ENCODE results near the gene AXIN1.

Gene AXIN1

GRCh38 chr16:320206-320605 lies 32.3 kb downstream of the AXIN1 start:
- Histone ChIP-seq H4K20me1 (ENCODE audit: insufficient read depth, low read length, poor library complexity, severe bottlenecking) (no peaks in the 10 kb centered on the region), H3K36me3 (ENCODE audit: insufficient read depth, low read length) (no peaks in the 10 kb centered on the region), H3K79me2 (ENCODE audit: insufficient read depth, low read length) (peaks cover 50% of the 10 kb centered on the region; the same call in 1 of the 2 replicates)

DNA sequence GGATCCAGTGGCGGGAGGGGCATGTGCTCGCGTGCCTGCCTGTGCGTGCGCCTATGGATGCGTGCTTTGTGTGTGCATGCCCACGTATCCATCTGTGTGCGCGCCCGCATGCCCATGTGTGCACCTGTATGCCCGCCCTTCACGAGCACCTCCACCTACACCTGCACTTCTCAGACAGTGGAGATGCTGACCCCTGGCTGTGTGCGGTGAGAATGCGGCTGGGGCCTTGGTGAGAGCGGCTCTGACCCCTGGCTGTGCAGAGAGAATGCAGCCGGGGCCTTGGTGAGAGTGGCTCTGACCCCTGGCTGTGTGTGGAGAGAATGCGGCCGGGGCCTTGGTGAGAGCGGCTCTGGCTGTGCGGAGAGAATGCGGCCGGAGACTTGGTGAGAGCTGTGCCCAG lies 33.9 kb downstream of the AXIN1 start:
- Histone ChIP-seq H3K79me2 (ENCODE audit: insufficient read depth, low read length) (peaks cover 38% of the 10 kb centered on the region; the same call in 1 of the 2 replicates), H4K20me1 (ENCODE audit: insufficient read depth, low read length, poor library complexity, severe bottlenecking) (no peaks in the 10 kb centered on the region), H3K9me2 (replicated peaks; ENCODE audit: low read depth, low read length) (no peaks in the 10 kb centered on the region), H3F3A (ENCODE audit: low read depth) (no peaks in the 10 kb centered on the region), H3K4me2 (ENCODE audit: low read depth, low read length, poor library complexity, severe bottlenecking) (no peak overlapping the region), H3K4me3 (ENCODE audit: low read length, poor library complexity, severe bottlenecking) (no peak overlapping the region), H3K27me3 (ENCODE audit: insufficient read depth, low read length, poor library complexity, severe bottlenecking) (no peaks in the 10 kb centered on the region), H3K36me3 (ENCODE audit: insufficient read depth, low read length) (peaks cover under 1% of the 10 kb centered on the region; the same call in 1 of the 2 replicates), H3K9ac (ENCODE audit: low read depth, low read length, poor library complexity, severe bottlenecking) (no peak overlapping the region), H2AFZ (ENCODE audit: low read length) (no peak overlapping the region), H3K9me3 (ENCODE audit: insufficient read depth, low read depth, low read length) (no peaks in the 10 kb centered on the region), H3K4me1 (ENCODE audit: insufficient read depth, low read length, poor library complexity, severe bottlenecking) (peaks cover 22% of the 10 kb centered on the region)
- TF ChIP-seq, protein P1, sequence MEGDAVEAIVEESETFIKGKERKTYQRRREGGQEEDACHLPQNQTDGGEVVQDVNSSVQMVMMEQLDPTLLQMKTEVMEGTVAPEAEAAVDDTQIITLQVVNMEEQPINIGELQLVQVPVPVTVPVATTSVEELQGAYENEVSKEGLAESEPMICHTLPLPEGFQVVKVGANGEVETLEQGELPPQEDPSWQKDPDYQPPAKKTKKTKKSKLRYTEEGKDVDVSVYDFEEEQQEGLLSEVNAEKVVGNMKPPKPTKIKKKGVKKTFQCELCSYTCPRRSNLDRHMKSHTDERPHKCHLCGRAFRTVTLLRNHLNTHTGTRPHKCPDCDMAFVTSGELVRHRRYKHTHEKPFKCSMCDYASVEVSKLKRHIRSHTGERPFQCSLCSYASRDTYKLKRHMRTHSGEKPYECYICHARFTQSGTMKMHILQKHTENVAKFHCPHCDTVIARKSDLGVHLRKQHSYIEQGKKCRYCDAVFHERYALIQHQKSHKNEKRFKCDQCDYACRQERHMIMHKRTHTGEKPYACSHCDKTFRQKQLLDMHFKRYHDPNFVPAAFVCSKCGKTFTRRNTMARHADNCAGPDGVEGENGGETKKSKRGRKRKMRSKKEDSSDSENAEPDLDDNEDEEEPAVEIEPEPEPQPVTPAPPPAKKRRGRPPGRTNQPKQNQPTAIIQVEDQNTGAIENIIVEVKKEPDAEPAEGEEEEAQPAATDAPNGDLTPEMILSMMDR (conservative IDR thresholded peaks at IDR 0.05; ENCODE audit: low read length) = peak; percentile 48
- no peak for TF ChIP-seq EZH2phosphoT487 (IDR thresholded peaks at IDR 0.05; ENCODE audit: borderline replicate concordance)

More at GRCh38 chr16:320206-320605, 32.3 kb downstream of the AXIN1 start:
- Histone ChIP-seq H3F3A (ENCODE audit: low read depth) (no peaks in the 10 kb centered on the region), H2AFZ (ENCODE audit: low read length) (no peak overlapping the region), H3K9me2 (replicated peaks; ENCODE audit: low read depth, low read length) (no peaks in the 10 kb centered on the region), H3K4me3 (ENCODE audit: low read length, poor library complexity, severe bottlenecking) (no peak overlapping the region), H3K4me1 (ENCODE audit: insufficient read depth, low read length, poor library complexity, severe bottlenecking) (peaks cover 38% of the 10 kb centered on the region), H3K9ac (ENCODE audit: low read depth, low read length, poor library complexity, severe bottlenecking) (no peak overlapping the region), H3K4me2 (ENCODE audit: low read depth, low read length, poor library complexity, severe bottlenecking) (no peak overlapping the region), H3K27me3 (ENCODE audit: insufficient read depth, low read length, poor library complexity, severe bottlenecking) (no peaks in the 10 kb centered on the region), H3K9me3 (ENCODE audit: insufficient read depth, low read depth, low read length) (no peaks in the 10 kb centered on the region)
- TF ChIP-seq, protein P1 (conservative IDR thresholded peaks at IDR 0.05; ENCODE audit: low read length) = no peak
- no peak for TF ChIP-seq EZH2phosphoT487 (IDR thresholded peaks at IDR 0.05; ENCODE audit: borderline replicate concordance)

GRCh38 chr16:317583-317982 lies 34.9 kb downstream of the AXIN1 start:
- H3K9me2 ChIP-seq (replicated peaks; ENCODE audit: low read depth, low read length) = no peaks in the 10 kb centered on the region
- no peaks in the 10 kb centered on the region for H3F3A ChIP-seq (ENCODE audit: low read depth)
- H2AFZ ChIP-seq (ENCODE audit: low read length) = no peak overlapping the region
- no peaks in the 10 kb centered on the region for H3K9me3 ChIP-seq (ENCODE audit: insufficient read depth, low read depth, low read length)
- H3K4me3 ChIP-seq (ENCODE audit: low read length, poor library complexity, severe bottlenecking) = peak overlapping the region; percentile 13
- H3K4me1 ChIP-seq (ENCODE audit: insufficient read depth, low read length, poor library complexity, severe bottlenecking) = peaks cover 22% of the 10 kb centered on the region
- no peaks in the 10 kb centered on the region for H3K27me3 ChIP-seq (ENCODE audit: insufficient read depth, low read length, poor library complexity, severe bottlenecking)
- TF ChIP-seq, protein P1 (conservative IDR thresholded peaks at IDR 0.05; ENCODE audit: low read length) = no peak
- TF ChIP-seq EZH2phosphoT487 (IDR thresholded peaks at IDR 0.05; ENCODE audit: borderline replicate concordance) = no peak
- peaks cover 11% of the 10 kb centered on the region; the same call in 1 of the 2 replicates for H3K36me3 ChIP-seq (ENCODE audit: insufficient read depth, low read length)
- H4K20me1 ChIP-seq (ENCODE audit: insufficient read depth, low read length, poor library complexity, severe bottlenecking) = no peaks in the 10 kb centered on the region
- peak overlapping the region; percentile 37 for H3K4me2 ChIP-seq (ENCODE audit: low read depth, low read length, poor library complexity, severe bottlenecking)
- H3K79me2 ChIP-seq (ENCODE audit: insufficient read depth, low read length) = peaks cover 34% of the 10 kb centered on the region; the same call in 1 of the 2 replicates
- H3K9ac ChIP-seq (ENCODE audit: low read depth, low read length, poor library complexity, severe bottlenecking) = no peak overlapping the region

All from Loucy (cell line).